Suprapubic skin (tissue), 3 donors: ENCODE results near the gene ADAR.

Source experiments
- CTCF ChIP-seq, 2 donors: fragments of 200-600 bp in 1 of 2; fragments of 450-650 bp in 1 of 2; sonication (generic) in 1 of 2; IDR thresholded peaks; one replicate each; pipeline ENCODE4 v1.5.1; 2016 to 2019; ENCODE audit warnings: antibody characterized with exemption in 2 of 2, mild to moderate bottlenecking in 1 of 2, moderate library complexity in 1 of 2
- POLR2A ChIP-seq, 2 donors: fragments of 450-650 bp; IDR thresholded peaks; one replicate each; pipeline ENCODE4 v1.6.1; 2017; ENCODE audit warnings: antibody characterized with exemption in 2 of 2, mild to moderate bottlenecking in 2 of 2, moderate library complexity in 2 of 2

DNA sequence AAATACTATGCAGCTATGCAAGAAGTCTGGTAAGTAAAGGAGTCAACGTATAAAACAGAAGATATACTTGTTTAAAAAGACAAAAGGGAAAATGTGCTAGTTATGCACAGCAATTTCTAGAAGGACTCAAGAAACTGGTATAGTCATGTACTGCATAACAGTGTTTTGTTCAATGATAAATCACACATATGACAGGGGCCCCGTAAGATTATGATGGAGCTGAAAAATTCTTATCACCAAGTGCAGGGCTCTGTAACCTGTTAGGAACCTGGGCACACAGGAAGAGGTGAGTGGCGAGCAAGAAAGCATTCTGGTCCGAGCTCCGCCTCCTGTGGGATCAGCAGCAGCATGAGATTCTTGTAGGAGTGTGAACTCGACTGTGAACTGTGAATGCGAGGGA is 13.2 kb downstream of the ADAR start:
- no peak for TF ChIP-seq CTCF (IDR thresholded peaks at IDR 0.05)
- no peak for TF ChIP-seq POLR2A (IDR thresholded peaks at IDR 0.05)
